ENCODE measurements around the gene TM4SF5. TPM values are rescaled to one million over a fixed set of nuclear protein-coding genes. Genes with fewer than 3 reads are reported as not detected.
A peak's percentile ranks its signal among the peaks of the same experiment; 100 is the strongest.
"Not testable (repeated sequence)": the region's sequence is repeated elsewhere in the genome, so short reads cannot be mapped to it uniquely, and the experiment has no call there.

TM4SF5 gene
- total RNA-seq, 1 donor from 2014 or later = 0.57 TPM

- no peaks in the 10 kb centered on the region for H3K4me1 Mint-ChIP-seq (ENCODE audit: low read depth)
- no peak for DNase-seq (ENCODE audit: low spot score, unreplicated experiment)
- H3K27me3 Mint-ChIP-seq = no peaks in the 10 kb centered on the region
- no peak overlapping the region for H3K27ac Mint-ChIP-seq
- H3K36me3 Mint-ChIP-seq (ENCODE audit: insufficient read depth) = peaks cover 9% of the 10 kb centered on the region
- no peaks in the 10 kb centered on the region for H3K9me3 Mint-ChIP-seq (ENCODE audit: low read depth)
- no peak overlapping the region for H3K4me3 Mint-ChIP-seq (ENCODE audit: low read depth)
- TF ChIP-seq, protein P1, sequence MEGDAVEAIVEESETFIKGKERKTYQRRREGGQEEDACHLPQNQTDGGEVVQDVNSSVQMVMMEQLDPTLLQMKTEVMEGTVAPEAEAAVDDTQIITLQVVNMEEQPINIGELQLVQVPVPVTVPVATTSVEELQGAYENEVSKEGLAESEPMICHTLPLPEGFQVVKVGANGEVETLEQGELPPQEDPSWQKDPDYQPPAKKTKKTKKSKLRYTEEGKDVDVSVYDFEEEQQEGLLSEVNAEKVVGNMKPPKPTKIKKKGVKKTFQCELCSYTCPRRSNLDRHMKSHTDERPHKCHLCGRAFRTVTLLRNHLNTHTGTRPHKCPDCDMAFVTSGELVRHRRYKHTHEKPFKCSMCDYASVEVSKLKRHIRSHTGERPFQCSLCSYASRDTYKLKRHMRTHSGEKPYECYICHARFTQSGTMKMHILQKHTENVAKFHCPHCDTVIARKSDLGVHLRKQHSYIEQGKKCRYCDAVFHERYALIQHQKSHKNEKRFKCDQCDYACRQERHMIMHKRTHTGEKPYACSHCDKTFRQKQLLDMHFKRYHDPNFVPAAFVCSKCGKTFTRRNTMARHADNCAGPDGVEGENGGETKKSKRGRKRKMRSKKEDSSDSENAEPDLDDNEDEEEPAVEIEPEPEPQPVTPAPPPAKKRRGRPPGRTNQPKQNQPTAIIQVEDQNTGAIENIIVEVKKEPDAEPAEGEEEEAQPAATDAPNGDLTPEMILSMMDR (IDR thresholded peaks at IDR 0.05; ENCODE audit: unreplicated experiment) = no peak
Measured at GRCh38 chr17:4816826-4817225, 45.1 kb downstream of the TM4SF5 start.

DNA sequence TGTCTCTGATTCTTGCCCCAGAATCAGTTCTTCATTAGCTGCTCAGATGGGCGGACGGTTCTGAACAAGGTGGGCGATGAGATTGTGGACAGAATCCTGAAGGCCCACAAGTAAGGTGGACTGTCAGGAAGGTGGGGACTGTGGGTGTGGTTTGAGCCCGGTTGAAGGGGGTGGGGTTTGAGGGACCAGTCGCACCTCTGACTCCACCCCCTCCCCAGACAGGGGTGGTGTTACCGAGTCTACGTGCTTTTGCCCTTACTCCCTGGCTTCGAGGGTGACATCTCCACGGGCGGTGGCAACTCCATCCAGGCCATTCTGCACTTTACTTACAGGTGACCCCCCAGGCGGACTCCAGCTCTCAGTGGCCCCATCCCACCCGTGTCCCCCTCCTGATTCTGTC is 46.6 kb downstream of the TM4SF5 start:
- Mint-ChIP-seq H3K4me3 (ENCODE audit: low read depth) (no peak overlapping the region), H3K27me3 (no peaks in the 10 kb centered on the region), H3K4me1 (ENCODE audit: low read depth) (no peaks in the 10 kb centered on the region), H3K36me3 (ENCODE audit: insufficient read depth) (peaks cover 11% of the 10 kb centered on the region), H3K27ac (no peak overlapping the region), H3K9me3 (ENCODE audit: low read depth) (no peaks in the 10 kb centered on the region)
- TF ChIP-seq, protein P1 (IDR thresholded peaks at IDR 0.05; ENCODE audit: unreplicated experiment) = no peak
- no peak for DNase-seq (ENCODE audit: low spot score, unreplicated experiment)

GRCh38 chr17:4822835-4823234 is 51.1 kb downstream of the TM4SF5 start:
- H3K9me3 Mint-ChIP-seq (ENCODE audit: low read depth) = no peaks in the 10 kb centered on the region
- H3K4me1 Mint-ChIP-seq (ENCODE audit: low read depth) = no peaks in the 10 kb centered on the region
- H3K27ac Mint-ChIP-seq = no peak overlapping the region
- no peak for DNase-seq (ENCODE audit: low spot score, unreplicated experiment)
- TF ChIP-seq, protein P1 (IDR thresholded peaks at IDR 0.05; ENCODE audit: unreplicated experiment) = no peak
- H3K36me3 Mint-ChIP-seq (ENCODE audit: insufficient read depth) = peaks cover 5% of the 10 kb centered on the region
- no peaks in the 10 kb centered on the region for H3K27me3 Mint-ChIP-seq
- no peak overlapping the region for H3K4me3 Mint-ChIP-seq (ENCODE audit: low read depth)

DNA sequence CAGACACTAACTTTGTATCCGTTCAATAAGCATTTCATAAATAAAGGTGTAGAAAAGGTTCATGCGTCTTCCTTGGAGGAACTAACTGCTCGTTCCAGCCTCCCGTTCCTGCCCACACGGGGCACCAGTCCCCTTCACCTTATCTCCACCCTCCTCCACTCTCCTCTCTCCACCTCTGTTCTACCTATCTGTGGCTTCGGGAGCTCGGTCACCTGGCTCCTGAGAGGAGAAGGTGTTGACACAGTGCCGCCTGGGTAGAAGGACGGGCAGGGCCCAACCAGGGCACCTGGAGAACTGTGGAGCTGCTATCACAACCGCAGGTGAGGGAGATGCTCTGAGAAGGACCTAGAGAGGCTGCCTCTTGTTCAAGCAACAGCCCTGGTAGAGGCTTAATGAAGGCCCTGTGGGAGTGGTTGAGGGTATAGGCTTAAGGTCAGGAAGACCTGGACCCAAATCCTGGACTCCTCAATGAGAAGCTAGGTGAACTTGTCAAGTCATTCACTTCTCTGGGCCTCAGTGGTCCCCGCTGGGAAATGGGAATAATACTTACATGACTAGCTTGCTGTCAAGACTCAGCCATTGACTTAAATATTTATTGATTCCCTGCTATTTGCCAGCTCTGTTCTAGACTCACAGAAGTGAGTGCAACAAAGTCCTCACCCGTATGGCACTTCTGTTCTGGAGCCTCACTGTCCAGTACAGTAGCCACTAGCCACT is 51.8 kb downstream of the TM4SF5 start:
- peaks cover 4% of the 10 kb centered on the region for H3K36me3 Mint-ChIP-seq (ENCODE audit: insufficient read depth)
- TF ChIP-seq, protein P1 (IDR thresholded peaks at IDR 0.05; ENCODE audit: unreplicated experiment) = no peak
- DNase-seq (ENCODE audit: low spot score, unreplicated experiment) = no peak
- H3K9me3 Mint-ChIP-seq (ENCODE audit: low read depth) = no peaks in the 10 kb centered on the region
- H3K27me3 Mint-ChIP-seq = no peaks in the 10 kb centered on the region
- H3K4me1 Mint-ChIP-seq (ENCODE audit: low read depth) = peaks cover 1% of the 10 kb centered on the region
- no peak overlapping the region for H3K4me3 Mint-ChIP-seq (ENCODE audit: low read depth)
- no peak overlapping the region for H3K27ac Mint-ChIP-seq

GRCh38 chr17:4827399-4827798 is 55.7 kb downstream of the TM4SF5 start:
- Mint-ChIP-seq H3K4me3 (ENCODE audit: low read depth) (no peak overlapping the region), H3K36me3 (ENCODE audit: insufficient read depth) (peaks cover 2% of the 10 kb centered on the region), H3K27me3 (no peaks in the 10 kb centered on the region), H3K4me1 (ENCODE audit: low read depth) (peaks cover 4% of the 10 kb centered on the region), H3K9me3 (ENCODE audit: low read depth) (no peaks in the 10 kb centered on the region), H3K27ac (no peak overlapping the region)
- DNase-seq (ENCODE audit: low spot score, unreplicated experiment) = no peak
- TF ChIP-seq, protein P1 (IDR thresholded peaks at IDR 0.05; ENCODE audit: unreplicated experiment) = no peak

- H3K9me3 Mint-ChIP-seq (ENCODE audit: low read depth); H3K27me3 Mint-ChIP-seq; DNase-seq (ENCODE audit: low spot score, unreplicated experiment); H3K36me3 Mint-ChIP-seq (ENCODE audit: insufficient read depth): not testable (repeated sequence)
- Mint-ChIP-seq H3K27ac (peak overlapping the region; percentile 98), H3K4me3 (ENCODE audit: low read depth) (peak overlapping the region; percentile 92), H3K4me1 (ENCODE audit: low read depth) (peaks cover 31% of the 10 kb centered on the region)
Measured at GRCh38 chr17:4832829-4833177, 61.1 kb downstream of the TM4SF5 start.

Measured in progenitor cell of endocrine pancreas (in vitro differentiated cells).